ELR (cell line): ENCODE measurements around the gene MSANTD4.
"Not testable (repeated sequence)": the region's sequence is repeated elsewhere in the genome, so short reads cannot be mapped to it uniquely, and the experiment has no call there.

ENCODE experiments used
- DNase-seq: peaks from one replicate; pipeline ENCODE4 v3.0.0-alpha.2; 2015; ENCODE audit warnings: low read depth

The MSANTD4 gene

DNA sequence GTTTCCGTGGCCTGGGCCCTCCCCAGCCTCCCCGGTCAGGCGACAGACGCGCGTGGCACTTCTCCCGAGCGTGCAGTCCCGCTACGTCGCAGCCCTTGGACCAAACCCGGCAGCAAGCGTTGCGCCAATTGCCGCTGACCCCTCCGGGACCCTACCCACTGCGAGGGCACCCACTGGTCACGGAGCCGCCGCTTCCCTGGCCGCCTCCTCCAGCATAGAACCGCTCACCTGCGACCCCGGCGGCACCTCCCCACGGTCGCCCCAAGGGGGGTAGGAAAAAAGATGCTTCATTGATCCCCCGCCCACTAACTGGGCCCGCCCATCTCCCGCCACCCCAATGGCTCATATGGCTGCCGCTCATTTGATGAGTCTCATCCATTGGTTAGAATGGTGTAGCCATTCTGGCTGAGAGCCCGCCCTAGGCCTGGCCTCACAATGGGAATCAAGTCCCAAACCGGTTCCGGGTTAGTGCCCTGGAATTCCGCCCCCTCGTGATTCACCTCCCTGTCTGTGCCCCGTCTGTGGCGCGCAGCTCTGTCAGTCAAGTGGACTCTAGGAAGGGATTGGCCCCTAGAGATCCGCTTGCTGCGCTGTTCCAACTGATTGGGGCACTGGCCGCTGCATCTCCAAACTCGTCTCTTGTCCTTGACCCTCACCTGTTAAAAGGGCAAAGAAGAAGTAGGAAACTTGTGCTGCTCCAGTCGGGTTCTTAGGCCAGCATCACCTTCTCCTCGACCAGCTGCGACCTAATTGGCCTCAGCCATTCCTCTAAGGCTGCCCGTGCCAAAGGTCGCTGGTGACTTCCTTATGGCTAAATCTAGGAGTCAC is at the start of gene MSANTD4:
TSS of gene MSANTD4 (minus strand) at position 274 of the 828 bp plus-strand sequence. CDS start 11,323 bp downstream, outside the sequence.
- DNase-seq: peak; percentile 99

DNA sequence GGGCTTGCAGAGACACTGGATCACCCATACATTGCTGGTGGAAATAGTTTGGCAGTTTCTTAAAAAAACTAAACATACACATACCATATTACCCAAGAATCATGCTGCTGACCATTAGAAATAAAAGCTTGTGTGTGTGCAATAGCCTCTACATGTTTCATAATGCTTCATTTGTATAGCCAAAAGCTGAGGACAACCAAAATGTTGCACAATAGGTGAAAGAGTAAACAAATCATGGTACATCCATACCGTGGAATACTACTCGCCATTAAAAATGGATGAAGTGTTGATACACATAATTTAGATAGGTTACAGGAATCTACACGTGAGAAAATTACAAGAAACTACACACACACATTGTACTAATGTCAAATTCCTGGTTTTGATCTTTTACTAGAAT is 48.6 kb upstream of the MSANTD4 start:
- DNase-seq: no peak

DNA sequence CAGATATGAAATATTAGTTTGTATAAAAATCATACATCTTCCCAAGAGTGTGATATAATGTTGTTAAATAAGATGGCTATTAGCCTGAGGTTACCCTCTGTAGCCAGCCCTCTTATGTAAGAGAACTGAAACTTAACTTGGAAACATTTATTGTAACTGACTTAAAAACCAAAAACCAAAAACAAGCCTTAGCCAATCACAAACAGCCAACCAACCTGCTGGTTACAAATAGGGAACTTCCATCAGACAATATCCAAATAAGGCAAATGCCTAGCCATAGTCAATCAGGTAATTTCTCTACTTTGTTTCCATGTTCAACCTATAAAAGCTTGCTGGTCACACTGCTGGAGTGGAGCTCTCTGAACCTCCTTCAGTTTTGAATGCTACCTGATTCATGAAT is 41.0 kb upstream of the MSANTD4 start:
- no peak for DNase-seq

DNA sequence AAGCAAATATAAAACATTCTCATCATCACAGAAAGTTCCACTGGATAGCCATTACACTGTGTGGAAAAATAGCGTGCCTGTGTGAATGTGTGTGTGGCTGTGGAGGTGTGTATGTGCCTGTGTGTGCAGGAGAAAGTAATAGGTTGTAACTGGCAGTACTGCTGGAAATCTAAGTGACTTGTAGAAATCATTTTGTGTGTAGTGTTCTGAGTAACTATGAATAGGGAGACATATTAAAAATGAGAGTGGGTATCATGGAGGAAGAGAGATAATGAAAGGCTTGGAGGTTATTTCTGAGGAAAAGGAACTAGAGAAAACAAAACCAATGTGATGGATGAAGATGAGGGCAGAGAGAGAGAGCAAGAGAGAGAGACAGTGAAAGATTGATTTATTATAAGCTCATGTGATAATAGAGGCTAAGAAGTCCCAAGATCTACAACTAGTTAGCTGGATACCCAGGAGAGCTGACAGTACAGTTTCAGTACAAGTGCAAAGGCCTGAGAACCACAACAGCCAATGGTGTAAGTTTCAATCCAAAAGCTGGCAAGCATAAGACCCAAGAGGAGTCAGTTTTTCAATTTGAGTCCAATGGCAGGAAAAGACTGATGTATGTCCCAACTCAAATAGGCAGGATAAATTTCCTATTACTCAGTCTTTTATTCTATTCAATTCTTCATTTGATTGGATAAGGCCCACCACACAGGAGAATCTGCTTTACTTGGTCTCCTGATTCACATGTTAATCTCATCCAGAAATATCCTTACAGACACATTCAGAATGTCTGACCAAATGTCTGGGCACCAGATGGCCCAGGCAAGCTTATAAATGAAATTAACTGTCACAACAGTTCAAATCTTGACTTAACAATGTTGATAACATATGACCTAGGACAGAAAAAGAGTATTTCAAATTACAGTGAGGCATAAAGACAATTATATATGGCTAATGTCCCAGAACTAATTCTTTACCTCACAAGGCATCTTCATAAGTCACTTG is 40.2 kb upstream of the MSANTD4 start:
- DNase-seq: no peak

DNA sequence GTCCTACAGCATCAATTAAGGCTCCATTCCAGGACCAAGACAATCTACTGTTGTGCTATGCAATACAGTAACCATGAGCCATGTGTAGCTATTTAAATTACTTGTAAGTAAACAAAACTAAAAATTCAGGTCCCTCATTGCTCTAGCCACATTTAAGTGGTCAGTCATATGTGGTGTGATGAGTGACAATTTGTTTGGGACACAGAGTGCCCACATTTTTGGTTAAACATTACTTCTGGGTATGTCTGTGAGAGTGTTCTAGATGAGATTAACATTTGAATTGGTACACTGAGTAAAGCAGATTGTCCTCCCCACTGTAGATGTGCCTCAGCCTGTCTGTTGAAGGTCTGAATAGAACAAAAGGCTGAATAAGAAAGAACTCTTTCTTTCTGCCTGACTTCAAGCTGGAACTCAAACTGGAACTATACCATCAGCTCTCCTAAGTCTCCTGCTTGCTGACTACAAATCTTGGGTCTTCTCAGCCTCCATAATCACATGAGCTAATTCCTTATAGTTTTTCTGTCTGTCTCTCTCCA is 39.3 kb upstream of the MSANTD4 start:
- no peak for DNase-seq

DNA sequence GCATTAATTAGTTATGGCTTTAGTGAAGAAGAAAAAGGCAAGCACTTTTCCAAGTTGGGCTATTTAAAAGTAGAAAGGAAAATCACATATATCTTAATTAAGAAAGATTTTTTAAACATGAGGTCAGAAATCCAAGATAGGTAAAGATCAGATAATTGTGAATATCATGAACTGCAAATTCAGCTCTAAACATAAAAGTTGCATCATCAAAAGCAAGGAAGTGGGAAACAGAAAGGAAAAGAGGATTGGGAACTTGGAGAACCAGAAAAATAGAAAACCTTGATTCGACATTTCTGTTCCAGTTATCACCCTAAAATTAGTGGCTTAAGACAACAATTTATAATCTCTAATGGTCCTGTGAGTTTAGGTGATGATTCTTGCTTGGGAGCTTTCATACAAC is 37.6 kb upstream of the MSANTD4 start:
- DNase-seq: no peak

DNA sequence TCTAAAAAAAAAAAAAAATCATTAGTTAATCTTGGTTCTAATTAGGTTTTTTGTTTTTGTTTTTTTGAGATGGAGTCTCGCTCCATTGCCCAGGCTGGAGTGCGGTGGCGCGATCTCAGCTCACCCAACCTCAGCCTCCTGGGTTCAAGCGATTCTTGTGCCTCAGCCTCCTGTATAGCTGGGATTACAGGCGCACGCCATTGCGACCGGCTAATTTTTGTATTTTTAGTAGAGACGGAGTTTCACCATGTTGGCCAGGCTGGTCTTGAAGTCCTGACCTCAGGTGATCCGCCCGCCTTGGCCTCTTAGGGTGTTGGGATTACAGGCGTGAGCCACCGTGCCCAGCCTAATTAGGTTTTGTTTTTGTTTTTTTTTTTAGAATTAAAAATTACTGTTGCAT is 36.3 kb upstream of the MSANTD4 start:
- DNase-seq: not testable (repeated sequence)

DNA sequence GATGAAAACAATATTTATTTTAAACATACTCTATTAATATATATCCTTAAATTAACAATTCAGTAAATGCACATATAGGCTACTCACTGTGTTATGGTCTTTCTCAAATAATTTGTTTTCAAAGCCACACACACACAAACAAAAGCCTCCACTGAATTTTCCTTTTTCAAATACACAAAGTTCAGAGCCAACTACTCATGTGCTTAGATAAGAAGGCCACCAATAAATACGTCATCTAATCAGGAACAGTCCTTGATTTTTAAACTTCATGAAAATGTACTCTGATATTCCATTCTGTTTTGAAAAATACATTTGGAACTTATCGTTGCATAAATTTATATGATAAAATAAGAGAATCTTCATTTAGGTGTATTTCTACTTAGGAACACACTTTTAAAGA is 29.1 kb upstream of the MSANTD4 start:
- no peak for DNase-seq

DNA sequence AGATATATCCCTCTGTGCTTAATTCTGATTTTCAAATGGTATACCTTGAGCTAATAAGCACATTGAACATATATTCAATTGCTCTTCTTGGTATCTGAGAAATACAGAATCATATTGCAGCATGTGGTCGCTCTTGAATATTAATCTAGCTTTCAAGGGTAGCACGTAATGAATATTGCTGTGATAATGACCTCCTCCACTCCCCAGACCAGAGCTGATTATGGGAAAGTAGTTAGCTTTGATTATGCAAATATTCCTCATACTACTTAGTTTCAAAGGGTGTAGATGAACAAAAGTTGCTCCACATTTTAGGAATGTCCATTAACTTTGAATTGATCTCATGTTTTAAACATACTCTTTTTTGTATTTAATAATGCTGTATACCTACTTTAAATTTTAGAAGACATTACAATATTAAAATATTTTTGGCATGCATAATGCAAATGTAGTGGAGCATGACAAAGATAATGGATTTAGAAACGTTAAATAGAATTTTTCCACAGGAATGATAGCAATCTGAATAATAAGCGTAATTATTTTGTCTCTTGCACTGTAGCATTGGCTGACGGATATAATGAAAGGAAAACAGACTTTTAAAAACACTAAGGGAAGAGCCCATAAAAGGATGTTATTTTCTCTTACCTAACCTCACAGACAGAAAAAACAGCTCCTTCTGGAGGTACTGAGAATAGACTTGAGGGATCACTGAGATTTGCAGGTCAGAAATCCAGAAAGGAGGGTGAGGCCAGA is 27.9 kb upstream of the MSANTD4 start:
- no peak for DNase-seq

DNA sequence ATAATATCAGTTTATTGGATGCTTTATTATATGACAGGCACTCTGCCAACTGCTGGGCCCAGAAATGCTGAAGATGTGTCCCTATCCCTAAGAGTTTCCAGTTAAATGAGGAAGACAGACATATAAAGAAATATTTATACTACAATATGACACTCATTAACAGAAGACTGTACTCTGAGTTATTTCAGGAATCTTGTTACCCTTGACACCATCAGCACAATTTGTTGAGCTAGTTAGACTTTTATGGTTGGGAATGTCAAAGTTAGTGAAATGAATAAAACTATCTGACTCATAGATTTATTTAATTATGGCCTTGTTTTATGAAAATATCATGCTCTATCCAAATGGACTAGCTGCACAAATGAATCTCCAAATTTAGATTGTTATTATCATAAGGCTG is 25.6 kb upstream of the MSANTD4 start:
- DNase-seq: no peak

DNA sequence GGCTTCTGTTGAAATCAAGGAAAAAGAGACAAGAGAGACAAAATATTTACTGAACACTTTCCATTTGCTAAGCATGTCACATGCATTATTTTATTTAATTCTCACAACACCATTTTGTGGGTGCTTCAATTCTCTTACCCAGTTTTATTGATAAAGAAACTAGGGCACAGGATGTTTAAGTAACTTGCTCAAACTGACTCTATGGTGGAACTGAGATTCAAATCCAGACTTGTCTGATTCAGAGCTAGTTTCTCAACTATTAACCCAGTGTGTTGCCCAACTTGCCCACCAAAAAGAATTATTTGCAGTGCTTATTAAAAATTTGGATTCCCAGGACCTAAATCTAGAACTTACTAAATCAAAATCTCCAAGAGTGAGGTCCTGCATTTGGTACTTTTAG is 21.5 kb upstream of the MSANTD4 start:
- no peak for DNase-seq

DNA sequence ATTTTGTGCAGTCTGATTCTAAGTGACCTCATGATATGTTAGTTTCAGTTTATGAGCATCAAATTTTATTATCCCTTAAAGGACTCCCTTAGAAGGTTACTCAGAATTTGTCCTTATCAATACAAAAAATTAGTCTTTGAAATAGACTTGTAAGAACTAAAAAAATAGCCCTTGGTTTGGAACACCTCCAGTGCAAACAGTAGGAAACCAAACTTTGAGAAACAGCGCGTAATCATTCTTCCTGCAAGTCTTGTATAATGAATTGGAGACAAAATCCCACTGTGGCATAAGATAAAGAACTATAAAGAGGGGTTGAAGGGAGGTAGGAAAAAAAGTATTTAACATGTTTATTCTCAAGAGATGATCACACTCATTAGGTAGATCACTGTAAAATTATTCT is 10.8 kb upstream of the MSANTD4 start:
- no peak for DNase-seq

DNA sequence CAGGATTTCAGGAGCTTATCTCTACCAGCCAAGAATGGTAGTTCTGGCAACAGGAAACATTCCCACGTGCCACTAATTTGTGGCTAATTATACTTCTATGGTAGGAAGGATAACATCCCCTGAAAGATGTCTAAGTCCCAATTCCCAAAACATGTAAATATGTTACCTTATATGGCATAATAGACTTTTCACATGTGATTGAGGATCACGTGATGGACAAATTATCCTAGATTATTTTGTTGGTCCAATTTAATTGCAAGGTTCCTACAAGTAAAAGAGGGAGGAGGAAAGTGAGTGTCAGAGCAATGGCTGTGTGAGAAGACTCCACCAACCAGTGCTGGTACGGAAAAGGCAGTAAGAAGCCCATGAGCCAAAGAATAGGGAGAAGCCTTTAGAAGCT is 9.9 kb upstream of the MSANTD4 start:
- no peak for DNase-seq

DNA sequence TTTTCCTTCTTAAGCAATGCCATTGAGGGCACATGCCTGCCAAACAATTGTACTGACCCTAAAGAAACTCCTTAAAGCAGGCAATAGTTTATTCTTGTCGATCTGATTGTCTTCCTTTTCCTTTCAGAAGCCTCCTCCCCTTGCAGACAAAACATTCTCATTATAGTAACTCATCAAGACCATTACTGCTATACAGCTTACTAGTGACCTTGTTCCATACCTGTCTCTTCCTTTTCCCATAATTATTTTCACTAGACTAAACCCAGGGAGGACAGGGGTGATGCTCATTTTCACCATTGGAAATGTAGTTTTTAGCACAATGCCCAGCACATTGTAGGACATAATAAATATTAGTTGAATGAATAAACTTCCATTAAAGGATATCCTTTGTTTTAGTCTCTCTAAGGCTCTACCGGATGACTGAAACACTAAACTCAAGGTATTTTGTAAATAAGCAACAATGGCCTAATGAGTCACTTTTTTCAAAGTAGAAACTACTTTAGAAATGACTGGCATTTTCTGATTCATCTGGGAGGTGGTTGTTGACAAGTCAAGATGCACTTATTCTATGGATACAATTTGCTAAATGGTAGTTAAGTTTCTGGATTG is 9.3 kb upstream of the MSANTD4 start:
- peak; percentile 79 for DNase-seq

DNA sequence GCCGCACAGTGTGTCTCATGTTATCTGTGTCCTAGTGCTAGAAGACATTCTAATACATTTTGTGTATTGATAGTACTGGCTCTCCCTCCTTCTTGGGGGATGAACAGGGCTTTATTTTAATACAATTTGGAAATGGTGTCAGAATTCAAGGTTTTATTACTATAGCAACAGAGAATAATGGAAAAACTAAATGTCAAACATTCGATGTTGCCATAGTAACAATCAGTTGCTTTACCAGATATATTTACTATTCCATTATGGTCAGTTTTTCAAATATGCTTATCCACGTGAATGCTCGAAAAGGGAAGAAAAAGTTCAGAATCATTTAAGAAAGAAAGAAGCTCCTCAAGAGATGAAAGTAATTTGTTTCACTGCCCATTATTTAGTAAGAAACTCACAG is 8.6 kb upstream of the MSANTD4 start:
- DNase-seq: no peak

DNA sequence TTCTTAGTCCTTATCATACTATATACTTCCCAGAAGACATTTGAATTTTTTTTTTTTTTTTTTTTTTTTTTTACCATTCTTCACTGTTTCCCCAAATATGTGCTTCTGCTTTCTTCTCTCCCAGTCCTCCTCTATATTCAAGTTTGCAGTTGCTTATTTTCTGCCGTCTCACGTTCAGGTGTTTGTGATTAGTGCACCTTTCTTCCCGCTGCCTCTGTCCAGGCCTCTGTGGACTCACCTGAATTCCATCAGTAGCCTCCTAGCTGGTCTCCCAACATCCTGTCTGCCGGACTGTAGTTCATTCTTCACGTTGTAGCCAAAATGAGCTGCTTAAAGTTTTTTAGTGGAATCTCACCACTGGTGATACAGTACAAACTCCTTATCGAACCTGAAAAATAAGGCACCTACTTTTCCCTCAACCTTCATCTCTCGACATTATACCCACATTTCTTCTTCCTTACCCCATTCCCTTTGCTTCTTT is 795 bp upstream of the MSANTD4 start:
- DNase-seq: no peak

DNA sequence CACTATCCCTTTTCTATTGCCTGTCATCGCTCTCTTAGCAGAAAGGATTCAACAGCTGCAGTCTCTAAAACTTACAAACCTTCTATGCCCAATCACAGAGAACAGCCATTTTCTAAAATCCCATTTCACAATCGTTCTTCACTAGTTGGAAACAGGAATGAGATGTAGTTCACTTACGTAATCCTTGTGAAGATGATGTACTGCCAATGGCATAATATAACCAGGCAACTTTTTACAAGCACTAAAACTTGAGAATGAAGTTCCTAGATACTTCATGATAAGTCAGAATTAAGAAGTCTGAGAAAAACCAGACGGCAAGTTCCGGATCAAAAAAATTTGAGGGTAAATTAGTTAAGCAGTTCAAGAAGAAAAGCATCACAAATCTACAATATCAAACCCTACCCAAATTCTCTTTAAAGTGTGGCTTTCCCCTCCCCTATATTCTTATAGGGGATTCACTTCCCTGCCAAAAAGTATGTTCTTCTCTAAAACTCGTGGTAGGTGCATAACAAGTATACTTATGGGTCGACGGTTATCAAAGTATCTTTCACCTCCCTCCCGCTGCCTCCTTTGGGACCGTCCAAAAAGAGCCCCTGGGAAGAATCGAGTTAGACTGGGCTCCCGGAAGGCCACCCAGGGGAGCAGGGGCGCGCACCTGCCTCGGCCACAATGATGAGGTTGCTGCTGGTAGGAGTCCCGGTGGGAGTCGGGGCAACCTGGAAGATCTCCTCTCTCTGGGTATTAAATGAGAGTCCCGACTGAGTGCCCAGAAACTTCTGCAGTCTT is 666 bp downstream of the MSANTD4 start:
- peak; percentile 41 for DNase-seq

DNA sequence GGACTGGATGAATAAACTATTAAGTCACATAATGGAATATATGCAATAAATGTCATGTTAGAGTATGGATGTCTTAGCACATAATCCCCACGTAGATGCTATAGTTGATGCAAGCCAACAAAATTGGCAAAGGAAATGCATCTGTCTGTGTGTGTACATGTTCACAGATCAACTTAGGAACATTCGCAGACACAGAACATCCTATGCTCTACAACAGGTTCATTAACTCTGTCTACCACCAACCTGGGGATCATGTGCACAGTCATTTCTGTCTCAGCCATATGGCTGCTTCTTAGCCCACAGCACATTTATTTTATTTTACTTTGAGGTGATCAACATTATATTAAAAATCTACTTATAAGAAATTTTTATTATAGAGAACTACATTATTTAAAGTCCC is 4.9 kb downstream of the MSANTD4 start:
- DNase-seq: no peak

DNA sequence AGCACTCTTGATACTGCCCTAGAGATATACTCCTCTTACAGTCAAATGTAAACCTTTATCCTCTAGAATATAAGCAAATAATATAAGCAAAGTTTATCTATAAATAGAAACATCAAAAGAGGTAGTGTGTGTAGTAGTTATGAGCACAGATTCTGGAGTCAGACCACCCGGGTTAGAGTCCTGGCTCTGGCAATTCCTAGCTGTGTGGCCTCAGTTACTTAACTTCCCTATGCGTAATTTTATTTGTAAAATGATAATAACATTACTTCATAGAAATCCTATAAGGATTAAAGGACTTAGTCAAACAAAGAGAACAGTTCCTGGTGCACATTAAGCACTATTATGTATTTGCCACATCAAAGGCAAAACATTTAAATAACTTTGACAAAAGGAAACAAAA is 7.0 kb downstream of the MSANTD4 start:
- DNase-seq: no peak

DNA sequence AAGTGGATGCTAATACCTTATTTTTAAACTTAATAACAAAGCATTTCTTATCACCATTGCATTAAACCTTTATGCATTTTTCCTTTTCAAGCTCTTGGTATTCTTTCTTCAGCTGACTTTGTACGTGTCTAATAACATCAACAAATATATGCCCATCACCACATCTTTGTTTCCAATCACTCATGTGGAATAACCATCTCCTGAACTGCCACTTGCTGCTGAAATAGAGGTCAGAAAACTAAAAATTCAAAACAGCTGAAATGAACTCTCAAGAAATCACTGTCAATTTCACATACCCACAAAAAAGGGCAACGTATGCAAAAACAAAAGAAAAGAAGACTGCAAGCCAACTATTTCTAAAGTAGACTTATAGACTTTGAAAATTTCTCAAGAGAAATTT is 7.4 kb downstream of the MSANTD4 start:
- DNase-seq: no peak

DNA sequence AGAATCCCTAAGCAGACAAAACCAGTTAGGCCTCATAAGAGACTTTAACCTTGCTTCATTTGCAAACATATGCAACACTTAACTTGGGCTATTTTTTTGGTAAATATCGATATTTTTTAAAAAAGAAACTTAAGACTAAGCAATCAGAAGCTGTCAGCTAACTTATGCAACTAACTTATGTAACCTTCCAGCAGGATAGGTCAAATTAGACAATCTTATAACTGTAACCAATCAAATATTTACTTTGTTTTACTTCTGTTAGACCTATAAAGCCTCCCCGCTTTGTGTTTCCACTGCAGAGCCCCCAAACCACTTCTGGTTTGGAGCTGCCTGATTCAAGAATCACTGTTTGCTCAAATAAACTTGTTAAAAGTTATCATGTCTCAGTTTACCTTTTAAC is 8.0 kb downstream of the MSANTD4 start:
- no peak for DNase-seq
